GM12874 (cell line): ENCODE measurements around the gene ZCCHC7.

Experiments used
- CTCF ChIP-seq: IDR thresholded peaks from 2 replicates; pipeline ENCODE4 v1.5.1; 2011; ENCODE audit warnings: low read depth, mild to moderate bottlenecking, control low read depth, low read length, moderate library complexity; ENCODE audit not compliant: insufficient read depth

The ZCCHC7 gene

GRCh38 chr9:37167456-37168047, 47.2 kb downstream of the ZCCHC7 start:
- no peak for TF ChIP-seq CTCF

GRCh38 chr9:37172557-37172956, 52.2 kb downstream of the ZCCHC7 start:
- TF ChIP-seq CTCF = no peak

GRCh38 chr9:37174247-37174646, 53.9 kb downstream of the ZCCHC7 start:
- TF ChIP-seq CTCF = no peak

- no peak for TF ChIP-seq CTCF
Measured at GRCh38 chr9:37178742-37179141, 58.4 kb downstream of the ZCCHC7 start.

- no peak for TF ChIP-seq CTCF
Measured at GRCh38 chr9:37179576-37179975, 59.2 kb downstream of the ZCCHC7 start.

- TF ChIP-seq CTCF = no peak
Measured at GRCh38 chr9:37180138-37180537, 59.8 kb downstream of the ZCCHC7 start.

- no peak for TF ChIP-seq CTCF
Measured at GRCh38 chr9:37182718-37183117, 62.3 kb downstream of the ZCCHC7 start.
